Islet precursor cell (in vitro differentiated cells): ENCODE measurements around the gene RXFP4.
A peak's percentile ranks its signal among the peaks of the same experiment; 100 is the strongest.
"Not testable (repeated sequence)": the region's sequence is repeated elsewhere in the genome, so short reads cannot be mapped to it uniquely, and the experiment has no call there.

Experiments
- DNase-seq: peaks from one replicate; pipeline ENCODE4 v3.0.0-alpha.2; 2018

Gene RXFP4

GRCh38 chr1:155978973-155979429, 37.6 kb downstream of the RXFP4 start:
- DNase-seq, result no peak

- no peak for DNase-seq
Observed at GRCh38 chr1:155979597-155980343, 38.3 kb downstream of the RXFP4 start.

DNA sequence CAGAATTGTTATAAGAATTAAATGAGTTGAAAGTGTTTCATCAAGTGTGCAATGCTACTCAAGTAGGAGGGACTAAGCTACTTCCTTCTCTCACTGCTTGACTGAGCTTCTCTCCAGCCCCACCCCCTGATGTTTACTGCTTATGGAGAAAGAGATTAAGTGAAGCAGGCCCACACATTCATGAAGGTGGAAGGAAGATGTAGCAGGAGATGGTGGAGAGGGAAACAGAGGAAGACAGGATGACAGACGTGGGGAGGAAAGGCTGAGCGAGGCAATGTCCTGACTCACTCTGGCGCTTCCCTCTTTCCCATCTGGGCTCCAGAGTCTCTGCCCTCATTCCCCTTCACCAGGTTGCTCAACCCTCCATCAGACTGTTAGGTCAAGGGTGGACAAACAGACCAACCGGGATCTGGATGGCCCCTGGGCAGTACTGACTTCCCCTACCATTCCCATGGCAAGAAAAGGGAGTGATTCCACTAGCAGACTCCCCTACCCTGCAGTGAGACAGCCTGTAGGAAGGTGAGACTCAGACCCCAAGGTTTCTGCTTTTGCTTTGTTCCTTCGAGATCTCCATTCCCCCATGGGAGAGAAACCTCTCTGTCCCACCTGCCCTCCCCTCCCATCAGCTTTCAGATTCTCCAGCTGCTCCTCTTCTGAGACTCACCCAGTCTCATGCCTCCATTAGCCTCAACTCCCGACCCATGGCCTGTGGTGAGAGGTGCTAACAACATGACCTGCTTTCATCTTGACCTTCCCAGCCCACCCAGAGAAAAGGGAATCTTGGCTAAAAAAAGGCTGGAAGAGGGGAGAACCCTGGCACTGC, 40.0 kb downstream of the RXFP4 start:
- DNase-seq, result no peak

GRCh38 chr1:155982106-155982505, 40.7 kb downstream of the RXFP4 start:
- DNase-seq, result no peak

DNA sequence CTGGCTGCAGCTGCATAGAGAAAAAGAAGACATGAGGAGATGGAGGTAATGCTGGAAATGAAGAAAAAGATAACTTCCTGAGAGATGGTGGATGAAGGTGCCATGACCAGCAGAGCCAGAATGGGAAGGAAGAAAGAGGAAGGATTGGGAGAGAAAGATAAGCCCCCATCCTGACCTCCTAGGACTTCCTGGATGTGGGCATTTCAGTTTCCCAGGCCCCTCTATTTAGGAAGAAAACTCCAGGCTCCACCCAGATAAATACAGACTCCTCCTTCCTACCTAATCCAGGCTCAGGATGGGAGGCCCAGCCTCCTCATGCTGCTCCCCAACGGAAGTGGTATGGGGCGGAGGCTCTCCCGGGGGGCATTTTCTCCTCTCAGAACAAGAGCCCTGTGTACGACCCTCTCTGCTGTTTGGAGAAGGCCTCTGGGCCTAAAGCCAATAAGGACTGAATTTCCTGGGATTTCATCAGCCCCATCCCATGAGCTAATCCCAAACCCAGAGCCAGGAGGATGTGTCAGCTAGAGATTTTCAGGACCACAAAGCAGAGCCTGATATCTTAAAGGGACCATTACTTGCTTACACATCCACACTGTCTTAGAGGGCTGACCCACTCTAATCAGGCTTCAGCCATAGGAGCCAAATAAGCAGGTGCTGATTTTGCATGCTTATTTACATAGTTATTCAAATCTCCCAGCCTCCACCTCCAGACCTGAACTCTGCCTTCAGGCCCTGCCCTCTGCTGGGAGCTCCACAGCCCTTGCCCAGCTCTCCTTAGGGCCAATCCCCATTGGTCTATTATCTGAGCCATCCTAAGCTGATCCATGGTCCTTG, 42.0 kb downstream of the RXFP4 start:
- peak; percentile 68 for DNase-seq

DNA sequence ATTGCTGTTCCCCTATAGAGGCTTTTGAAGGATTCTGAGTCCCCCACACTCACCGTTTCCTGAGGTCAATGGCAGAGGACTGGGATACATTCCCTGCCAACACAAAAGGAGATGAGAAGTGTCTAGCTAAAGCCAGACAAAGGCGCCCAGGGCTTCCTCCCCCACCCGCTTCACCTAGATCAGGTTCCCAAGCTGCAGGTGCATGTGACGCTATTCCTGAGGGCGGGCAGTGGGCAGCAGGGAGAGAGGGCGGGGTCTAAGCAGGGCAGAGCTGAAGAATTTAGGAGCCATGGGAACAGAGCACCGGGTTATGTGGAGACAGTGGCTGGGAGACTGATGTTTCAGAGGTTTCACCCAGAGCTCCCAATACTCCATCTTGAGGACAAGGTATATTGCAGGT, 42.9 kb downstream of the RXFP4 start:
- DNase-seq, result peak; percentile 65

- DNase-seq, result not testable (repeated sequence)
Observed at GRCh38 chr1:155984903-155985645, 43.6 kb downstream of the RXFP4 start.

- DNase-seq, result peak; percentile 84
Observed at GRCh38 chr1:155989242-155990004, 48.0 kb downstream of the RXFP4 start.

- DNase-seq, result peak; percentile 35
Observed at GRCh38 chr1:155990005-155990739, 48.7 kb downstream of the RXFP4 start.
